Adipocyte (in vitro differentiated cells): ENCODE measurements around the gene RING1.

Source experiments
- DNase-seq: peaks from one replicate; pipeline ENCODE4 v3.0.0-alpha.2; 2015; ENCODE audit warnings: low read depth
- H3K27me3 ChIP-seq: replicated peaks from 2 replicates; pipeline ENCODE4 v1.7.0; 2013; ENCODE audit warnings: mild to moderate bottlenecking, low read length, moderate library complexity; ENCODE audit not compliant: control insufficient read depth, insufficient read depth
- H3K36me3 ChIP-seq: 2 replicates; pipeline ENCODE4 v1.7.0; 2013; ENCODE audit warnings: low read length, mild to moderate bottlenecking, moderate library complexity; ENCODE audit not compliant: control insufficient read depth, insufficient read depth, severe bottlenecking
- H3K4me1 ChIP-seq: 2 replicates; pipeline ENCODE4 v1.7.0; 2013; ENCODE audit warnings: mild to moderate bottlenecking, low read length, moderate library complexity; ENCODE audit not compliant: control insufficient read depth, insufficient read depth
- H3K4me3 ChIP-seq: 2 replicates; pipeline ENCODE4 v1.7.0; 2013; ENCODE audit warnings: mild to moderate bottlenecking, low read length, moderate library complexity
- H3K9ac ChIP-seq: 2 replicates; pipeline ENCODE4 v1.7.0; 2013; ENCODE audit warnings: mild to moderate bottlenecking, low read length, moderate library complexity
- H3K9me3 ChIP-seq: 2 replicates; pipeline ENCODE4 v1.7.0; 2013; ENCODE audit warnings: mild to moderate bottlenecking, low read length, moderate library complexity; ENCODE audit not compliant: control insufficient read depth

RING1 gene

GRCh38 chr6:33167374-33168283 lies 40.7 kb upstream of the RING1 start:
- H3K9ac ChIP-seq = no peak overlapping the region
- no peaks in the 10 kb centered on the region for H3K4me1 ChIP-seq
- H3K27me3 ChIP-seq = peaks cover 7% of the 10 kb centered on the region
- DNase-seq = no peak
- H3K36me3 ChIP-seq = no peaks in the 10 kb centered on the region
- H3K9me3 ChIP-seq = no peaks in the 10 kb centered on the region
- H3K4me3 ChIP-seq = no peak overlapping the region

DNA sequence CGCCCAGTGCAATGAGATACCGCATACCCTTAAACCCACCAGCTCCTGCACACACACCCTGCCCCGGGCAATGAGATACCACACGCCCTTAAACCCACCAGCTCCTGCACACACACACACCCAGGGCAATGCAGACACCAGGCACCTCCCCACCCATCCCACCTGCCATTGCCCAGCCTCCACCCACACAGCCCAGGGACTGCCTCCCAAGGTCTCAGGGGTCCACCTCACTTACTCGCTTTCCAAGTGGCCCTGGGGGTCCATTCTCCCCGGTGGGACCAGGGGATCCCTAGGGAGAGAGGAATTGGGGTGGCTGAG lies 40.1 kb upstream of the RING1 start:
- H3K4me3 ChIP-seq = no peak overlapping the region
- H3K27me3 ChIP-seq = peaks cover 7% of the 10 kb centered on the region
- DNase-seq = no peak
- no peaks in the 10 kb centered on the region for H3K36me3 ChIP-seq
- H3K4me1 ChIP-seq = no peaks in the 10 kb centered on the region
- H3K9me3 ChIP-seq = no peaks in the 10 kb centered on the region
- H3K9ac ChIP-seq = no peak overlapping the region

DNA sequence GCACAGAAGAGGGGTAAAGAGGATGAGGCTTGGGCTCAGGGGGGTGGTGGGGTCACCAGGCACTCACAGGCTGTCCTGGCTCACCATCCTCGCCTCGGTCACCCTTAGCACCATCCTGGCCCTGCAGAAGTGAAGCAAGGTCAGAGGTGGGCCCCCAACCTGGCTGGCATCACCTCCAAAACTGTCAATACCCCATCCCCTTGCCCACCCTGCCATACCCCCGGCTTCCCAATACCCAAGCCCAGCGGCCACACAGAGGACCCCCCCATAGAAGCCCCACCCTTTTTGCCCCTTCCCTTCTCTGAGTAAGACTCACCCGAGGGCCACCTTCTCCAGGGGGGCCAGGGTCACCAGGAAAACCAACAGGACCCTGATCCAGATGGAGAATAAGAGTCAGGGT lies 39.7 kb upstream of the RING1 start:
- Histone ChIP-seq H3K9me3 (no peaks in the 10 kb centered on the region), H3K9ac (no peak overlapping the region), H3K4me3 (no peak overlapping the region), H3K27me3 (peaks cover 10% of the 10 kb centered on the region), H3K4me1 (no peaks in the 10 kb centered on the region), H3K36me3 (no peaks in the 10 kb centered on the region)
- no peak for DNase-seq

- no peaks in the 10 kb centered on the region for H3K9me3 ChIP-seq
Measured at GRCh38 chr6:33169291-33170175, 38.8 kb upstream of the RING1 start.

DNA sequence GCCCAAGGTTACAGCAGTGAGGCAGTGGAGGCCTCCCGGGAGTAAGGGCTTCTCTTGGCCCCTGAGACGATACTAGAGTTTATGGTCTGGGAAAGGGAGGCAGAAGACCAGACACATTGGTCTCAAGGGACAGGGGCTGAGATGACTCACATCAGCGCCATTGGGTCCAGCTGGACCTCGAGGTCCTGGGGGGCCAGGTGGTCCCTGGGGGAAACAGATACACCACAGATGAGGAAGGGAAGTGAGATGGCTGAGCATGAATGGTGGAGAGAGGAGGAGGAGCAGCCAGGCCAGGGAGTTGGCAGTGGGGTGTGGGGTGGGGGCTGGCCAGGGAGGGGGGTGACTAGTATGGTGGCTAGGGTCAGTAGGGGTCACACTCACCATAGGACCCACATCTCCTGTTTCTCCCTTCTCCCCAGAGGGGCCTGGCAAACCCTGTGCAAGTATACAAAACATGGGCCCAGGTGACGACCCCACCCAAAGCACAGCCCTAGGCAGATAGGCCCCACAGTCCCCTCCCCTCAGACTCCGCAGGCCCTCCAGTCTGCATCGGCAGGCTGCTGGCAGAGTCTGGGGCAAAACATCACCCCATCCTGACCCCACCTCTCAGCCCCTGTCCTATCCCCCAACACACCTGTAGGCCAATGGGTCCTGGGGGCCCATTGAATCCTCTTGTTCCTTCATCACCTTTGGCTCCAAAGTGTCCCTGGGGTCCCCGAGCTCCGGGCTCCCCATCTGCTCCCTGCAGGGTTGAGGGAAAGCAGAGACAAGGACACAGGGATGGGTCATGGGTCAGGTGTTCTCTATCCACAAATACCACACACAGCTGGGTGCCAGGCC lies 37.9 kb upstream of the RING1 start:
- no peak for DNase-seq
- Histone ChIP-seq H3K9me3 (no peaks in the 10 kb centered on the region), H3K27me3 (peaks cover 12% of the 10 kb centered on the region), H3K9ac (no peak overlapping the region), H3K4me3 (no peak overlapping the region), H3K36me3 (no peaks in the 10 kb centered on the region), H3K4me1 (no peaks in the 10 kb centered on the region)

More at GRCh38 chr6:33169291-33170175, 38.8 kb upstream of the RING1 start:
- no peak overlapping the region for H3K9ac ChIP-seq
- DNase-seq = no peak
- no peaks in the 10 kb centered on the region for H3K4me1 ChIP-seq
- no peak overlapping the region for H3K4me3 ChIP-seq
- H3K27me3 ChIP-seq = peaks cover 12% of the 10 kb centered on the region
- H3K36me3 ChIP-seq = no peaks in the 10 kb centered on the region

- no peaks in the 10 kb centered on the region for H3K36me3 ChIP-seq
- H3K27me3 ChIP-seq = peaks cover 8% of the 10 kb centered on the region
- no peak overlapping the region for H3K4me3 ChIP-seq
- no peak for DNase-seq
- no peaks in the 10 kb centered on the region for H3K4me1 ChIP-seq
- H3K9me3 ChIP-seq = no peaks in the 10 kb centered on the region
- no peak overlapping the region for H3K9ac ChIP-seq
Measured at GRCh38 chr6:33171016-33171879, 37.1 kb upstream of the RING1 start.

DNA sequence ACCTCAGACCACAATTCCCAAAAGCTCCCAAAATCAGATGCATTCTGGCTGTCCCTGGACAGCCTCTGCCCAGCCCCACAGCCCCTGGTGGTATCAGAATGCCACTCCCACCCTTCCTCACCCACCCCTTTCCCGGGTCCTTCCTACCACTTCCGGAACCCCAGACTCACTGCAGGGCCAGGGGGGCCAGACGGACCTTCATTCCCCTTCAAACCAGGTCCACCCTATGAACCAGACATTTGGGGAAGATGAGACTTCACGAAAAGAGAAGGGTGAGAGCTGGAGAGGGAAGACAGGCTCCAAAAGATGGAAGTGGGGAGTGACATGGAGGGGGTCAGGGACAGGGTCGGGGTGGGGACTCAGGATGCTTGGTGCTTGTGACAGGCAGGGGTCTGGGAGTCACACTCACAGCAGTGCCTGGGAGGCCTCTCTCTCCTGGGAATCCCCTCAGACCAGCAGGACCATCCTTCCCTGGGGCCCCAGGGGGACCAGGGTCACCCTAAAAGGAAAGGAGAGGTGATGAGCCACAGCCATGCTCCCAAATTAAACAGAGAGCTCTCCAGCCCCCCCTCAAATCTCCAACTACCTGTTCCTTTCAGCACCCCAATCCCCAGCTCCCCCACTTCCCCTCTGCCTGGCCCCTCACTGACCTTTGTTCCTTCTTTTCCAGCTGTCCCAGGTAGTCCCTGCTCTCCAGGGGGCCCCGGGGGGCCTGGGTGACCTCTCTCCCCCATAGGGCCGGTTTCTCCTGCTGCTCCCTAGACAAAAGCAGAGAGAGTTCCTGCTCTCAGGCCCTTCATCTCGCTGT lies 36.2 kb upstream of the RING1 start:
- Histone ChIP-seq H3K4me3 (no peak overlapping the region), H3K27me3 (peaks cover 13% of the 10 kb centered on the region), H3K9ac (no peak overlapping the region), H3K4me1 (no peaks in the 10 kb centered on the region), H3K9me3 (no peaks in the 10 kb centered on the region), H3K36me3 (no peaks in the 10 kb centered on the region)
- DNase-seq = no peak

- no peak overlapping the region for H3K4me3 ChIP-seq
- no peaks in the 10 kb centered on the region for H3K4me1 ChIP-seq
- H3K36me3 ChIP-seq = no peaks in the 10 kb centered on the region
- DNase-seq = peak; percentile 50
- H3K9me3 ChIP-seq = no peaks in the 10 kb centered on the region
- H3K9ac ChIP-seq = no peak overlapping the region
- peaks cover 21% of the 10 kb centered on the region for H3K27me3 ChIP-seq
Measured at GRCh38 chr6:33172688-33173534, 35.4 kb upstream of the RING1 start.

DNA sequence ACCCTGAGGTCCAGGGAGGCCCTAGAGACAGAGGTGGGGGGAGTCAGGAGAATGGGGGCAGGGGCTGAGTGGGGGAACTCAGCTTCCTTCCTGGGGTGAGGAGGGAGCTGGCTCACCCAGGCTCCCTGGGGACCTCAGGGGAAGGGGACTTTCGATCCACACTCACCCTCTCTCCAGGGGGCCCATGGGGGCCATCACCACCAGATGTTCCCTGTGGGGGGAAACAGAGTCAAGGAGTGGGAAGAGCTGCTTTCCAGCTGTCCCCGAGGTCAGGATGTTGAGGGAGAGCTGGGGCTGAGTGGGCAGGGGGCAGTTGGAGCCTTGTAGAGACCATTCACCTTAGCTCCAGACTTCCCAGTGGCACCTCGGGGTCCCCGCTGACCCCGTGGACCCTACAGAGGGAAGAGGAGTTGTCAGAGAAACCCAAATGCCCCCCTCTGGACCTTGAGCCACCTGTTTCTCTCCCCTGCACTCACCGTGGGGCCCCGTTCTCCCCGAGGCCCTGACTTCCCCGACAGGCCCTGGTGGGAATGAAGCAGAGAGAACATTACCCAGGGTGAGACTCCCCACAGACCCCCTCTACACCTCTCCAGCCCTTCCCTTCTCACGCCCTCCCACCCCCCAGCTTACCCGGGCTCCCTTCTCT lies 34.6 kb upstream of the RING1 start:
- H3K27me3 ChIP-seq = peaks cover 21% of the 10 kb centered on the region
- no peak overlapping the region for H3K9ac ChIP-seq
- H3K9me3 ChIP-seq = no peaks in the 10 kb centered on the region
- H3K36me3 ChIP-seq = no peaks in the 10 kb centered on the region
- no peaks in the 10 kb centered on the region for H3K4me1 ChIP-seq
- no peak overlapping the region for H3K4me3 ChIP-seq
- DNase-seq = no peak
